CD8-positive, alpha-beta memory T cell (primary cell): Measurements from ENCODE around the gene MAGI1. TPM values are rescaled to one million over a fixed set of nuclear protein-coding genes. Genes with fewer than 3 reads are reported as not detected.

Experiments used
- CTCF ChIA-PET: fragments of 350-600 bp; sonication (Branson Sonifier 250); formaldehyde crosslinking; loops from one replicate; lab custom pipeline; 2021; ENCODE audit warnings: antibody characterized with exemption; lab: Charles Lee
- POLR2A ChIA-PET: fragments of 350-600 bp; sonication (Branson Sonifier 250); formaldehyde crosslinking; loops from one replicate; lab custom pipeline; 2021; ENCODE audit warnings: antibody characterized with exemption; lab: Charles Lee
- DNase-seq, 5 donors: peaks; one replicate each; pipeline versions ENCODE4 v3.0.0 to v3.0.0-alpha.2; 2020 to 2022; ENCODE audit warnings: mixed read lengths in 1 of 5
- H3K27ac ChIP-seq: one replicate; pipeline ENCODE4 v1.7.0; 2013; ENCODE audit warnings: low read depth, mild to moderate bottlenecking, low read length, moderate library complexity
- H3K27me3 ChIP-seq: 2 replicates; pipeline ENCODE4 v1.7.0; 2013; ENCODE audit warnings: low read length, mild to moderate bottlenecking; ENCODE audit not compliant: insufficient read depth, poor library complexity, severe bottlenecking
- H3K36me3 ChIP-seq: 2 replicates; pipeline ENCODE4 v1.7.0; 2013; ENCODE audit warnings: mild to moderate bottlenecking, low read length, moderate library complexity; ENCODE audit not compliant: insufficient read depth
- H3K4me1 ChIP-seq: 2 replicates; pipeline ENCODE4 v1.7.0; 2013; ENCODE audit warnings: mild to moderate bottlenecking, low read length, moderate library complexity; ENCODE audit not compliant: insufficient read depth
- H3K4me3 ChIP-seq: 2 replicates; pipeline ENCODE4 v1.7.0; 2013; ENCODE audit warnings: mild to moderate bottlenecking, low read length
- H3K9me3 ChIP-seq: 2 replicates; pipeline ENCODE4 v1.7.0; 2013; ENCODE audit warnings: mild to moderate bottlenecking, low read length
- H3K27ac Mint-ChIP-seq, 8 donors: one replicate each; pipeline ENCODE4 v1.8.0; 2020 to 2021; ENCODE audit warnings: mixed read lengths in 8 of 8, mild to moderate bottlenecking in 6 of 8, inconsistent platforms in 3 of 8, moderate library complexity in 3 of 8
- H3K27me3 Mint-ChIP-seq, 2 donors: one replicate each; pipeline ENCODE4 v1.8.0; 2020 to 2021; ENCODE audit warnings: mixed read lengths in 2 of 2, mild to moderate bottlenecking in 1 of 2, moderate library complexity in 1 of 2
- H3K36me3 Mint-ChIP-seq, 3 donors: one replicate each; pipeline ENCODE4 v1.8.0; 2020 to 2021; ENCODE audit warnings: mixed read lengths in 3 of 3, inconsistent platforms in 1 of 3, mild to moderate bottlenecking in 1 of 3
- H3K4me1 Mint-ChIP-seq, 3 donors: one replicate each; pipeline ENCODE4 v1.8.0; 2020 to 2021; ENCODE audit warnings: mixed read lengths in 3 of 3, inconsistent platforms in 1 of 3, mild to moderate bottlenecking in 1 of 3
- H3K4me3 Mint-ChIP-seq, 7 donors: one replicate each; pipeline ENCODE4 v1.8.0; 2020 to 2021; ENCODE audit warnings: mixed read lengths in 7 of 7, mild to moderate bottlenecking in 6 of 7, moderate library complexity in 4 of 7, inconsistent platforms in 2 of 7
- H3K9me3 Mint-ChIP-seq, 5 donors: one replicate each; pipeline ENCODE4 v1.8.0; 2020 to 2022; ENCODE audit warnings: mixed read lengths in 5 of 5, mild to moderate bottlenecking in 3 of 5, moderate library complexity in 2 of 5, inconsistent platforms in 1 of 5
- polyA plus RNA-seq: library from polyadenylated mRNA; unstranded; fragments of 300-500 nt; fragmentation: Illumina TruSeq; gene quantifications from one replicate; pipeline ENCODE4 v1.2.3, GENCODE V29; 2021
- total RNA-seq, 2 experiments: library from RNA; stranded (reverse); gene quantifications; one replicate each; pipeline ENCODE4 v1.2.3, GENCODE V29; 2021

MAGI1 gene
- total and polyA plus RNA-seq, 3 experiments from 2014 or later, result 0.15 to 0.42 TPM; not detected in 1

DNA sequence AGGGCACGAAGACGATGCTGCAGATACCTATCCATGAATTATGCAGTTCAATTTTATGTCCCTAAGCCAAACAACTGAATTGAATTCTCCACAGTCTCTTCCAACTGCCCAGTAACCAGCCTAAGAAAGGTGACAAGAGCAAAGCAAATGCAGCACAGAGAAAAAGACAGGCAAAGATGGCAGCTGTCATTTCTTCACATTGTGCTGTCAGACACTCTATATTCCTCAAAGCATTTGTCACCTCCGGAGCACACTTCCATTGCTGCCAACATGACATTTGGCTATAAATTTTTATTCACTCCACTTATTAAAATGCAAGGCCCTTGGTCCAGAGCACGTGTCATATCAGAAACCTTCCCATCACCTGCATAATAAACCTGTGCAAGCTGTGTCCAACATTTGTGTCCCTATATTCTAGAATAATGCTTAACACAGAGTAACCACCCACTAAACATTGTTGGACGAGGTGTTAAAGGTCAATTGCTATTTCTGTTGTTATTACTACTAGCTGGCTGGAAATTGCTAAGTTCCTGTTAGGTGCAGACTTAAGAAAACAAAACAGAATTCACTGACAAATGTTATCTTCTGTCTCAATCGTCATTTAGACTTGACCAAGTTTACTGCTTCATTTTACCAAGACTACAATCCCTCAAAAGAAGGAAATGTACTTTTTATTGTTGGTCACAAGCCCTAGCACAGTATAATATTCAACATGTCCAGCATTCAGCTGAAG lies 89.7 kb downstream of the MAGI1 start:
- Histone ChIP-seq H3K36me3 (no peaks in the 10 kb centered on the region), H3K4me3 (no peak overlapping the region), H3K27me3 (no peaks in the 10 kb centered on the region), H3K27ac (no peak overlapping the region), H3K4me1 (no peaks in the 10 kb centered on the region), H3K9me3 (no peaks in the 10 kb centered on the region)
- POLR2A ChIA-PET, result no interaction called here
- peaks cover 2 to 5% of the 10 kb centered on the region in 2 donors for H3K27me3 Mint-ChIP-seq
- CTCF ChIA-PET, result no interaction called here
- DNase-seq, result no peak
- H3K4me1 Mint-ChIP-seq, result no peaks in the 10 kb centered on the region
- H3K36me3 Mint-ChIP-seq, result no peaks in the 10 kb centered on the region
- H3K4me3 Mint-ChIP-seq, result no peak overlapping the region
- no peak overlapping the region for H3K27ac Mint-ChIP-seq
- peaks cover 0 to 5% (median 2%) of the 10 kb centered on the region in 5 donors for H3K9me3 Mint-ChIP-seq

GRCh38 chr3:65946438-65946837 lies 92.3 kb downstream of the MAGI1 start:
- Histone ChIP-seq H3K4me1 (no peaks in the 10 kb centered on the region), H3K4me3 (no peak overlapping the region), H3K27ac (no peak overlapping the region), H3K36me3 (no peaks in the 10 kb centered on the region), H3K9me3 (no peaks in the 10 kb centered on the region), H3K27me3 (no peaks in the 10 kb centered on the region)
- no peaks in the 10 kb centered on the region for H3K4me1 Mint-ChIP-seq
- ChIA-PET CTCF (no interaction called here), POLR2A (no interaction called here)
- no peaks in the 10 kb centered on the region for H3K36me3 Mint-ChIP-seq
- no peak for DNase-seq
- H3K27me3 Mint-ChIP-seq, result peaks cover 2 to 5% of the 10 kb centered on the region in 2 donors
- H3K4me3 Mint-ChIP-seq, result no peak overlapping the region
- peaks cover 0 to 5% (median 0%) of the 10 kb centered on the region in 5 donors for H3K9me3 Mint-ChIP-seq
- H3K27ac Mint-ChIP-seq, result no peak overlapping the region

DNA sequence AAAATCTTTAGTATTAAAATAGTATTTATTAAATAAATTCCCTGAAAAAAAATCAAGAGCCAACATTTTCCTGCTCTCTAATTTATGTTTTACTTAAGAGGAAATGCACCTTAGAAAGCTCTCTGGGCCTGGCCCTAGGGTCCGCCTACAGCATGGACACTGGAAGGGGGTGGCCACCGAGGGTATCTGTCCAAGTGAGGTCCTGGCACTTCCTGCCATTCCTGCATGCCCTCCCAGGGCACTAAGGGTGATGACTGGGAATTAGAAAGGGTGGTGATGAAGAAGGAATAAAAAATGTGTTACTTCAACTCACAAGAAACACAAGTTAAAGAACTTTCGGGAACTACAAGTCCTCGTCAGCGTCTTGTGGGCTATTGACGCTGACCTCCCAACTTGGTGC lies 92.8 kb downstream of the MAGI1 start:
- no peak for DNase-seq
- Mint-ChIP-seq H3K36me3 (no peaks in the 10 kb centered on the region), H3K4me1 (no peaks in the 10 kb centered on the region), H3K4me3 (no peak overlapping the region), H3K27ac (no peak overlapping the region), H3K27me3 (peaks cover 2 to 5% of the 10 kb centered on the region in 2 donors), H3K9me3 (peaks cover 0 to 5% (median 0%) of the 10 kb centered on the region in 5 donors)
- Histone ChIP-seq H3K9me3 (no peaks in the 10 kb centered on the region), H3K4me3 (no peak overlapping the region), H3K27ac (no peak overlapping the region), H3K4me1 (no peaks in the 10 kb centered on the region), H3K36me3 (no peaks in the 10 kb centered on the region), H3K27me3 (no peaks in the 10 kb centered on the region)
- POLR2A ChIA-PET, result no interaction called here
- CTCF ChIA-PET, result no interaction called here

- ChIA-PET CTCF (no interaction called here), POLR2A (no interaction called here)
- Mint-ChIP-seq H3K27me3 (peaks cover 2% of the 10 kb centered on the region in 2 donors), H3K36me3 (no peaks in the 10 kb centered on the region), H3K4me1 (no peaks in the 10 kb centered on the region), H3K4me3 (no peak overlapping the region), H3K9me3 (peaks cover 0 to 4% (median 0%) of the 10 kb centered on the region in 5 donors), H3K27ac (no peak overlapping the region)
- Histone ChIP-seq H3K36me3 (no peaks in the 10 kb centered on the region), H3K27ac (no peak overlapping the region), H3K27me3 (no peaks in the 10 kb centered on the region), H3K9me3 (no peaks in the 10 kb centered on the region), H3K4me1 (no peaks in the 10 kb centered on the region), H3K4me3 (no peak overlapping the region)
- no peak for DNase-seq
These were observed 93.2 kb downstream of the MAGI1 start for GRCh38 chr3:65945480-65945879.

GRCh38 chr3:65944252-65944651 lies 94.5 kb downstream of the MAGI1 start:
- ChIA-PET CTCF (no interaction called here), POLR2A (no interaction called here)
- Histone ChIP-seq H3K27ac (no peak overlapping the region), H3K36me3 (no peaks in the 10 kb centered on the region), H3K4me3 (no peak overlapping the region), H3K27me3 (no peaks in the 10 kb centered on the region), H3K9me3 (no peaks in the 10 kb centered on the region), H3K4me1 (no peaks in the 10 kb centered on the region)
- Mint-ChIP-seq H3K9me3 (peaks cover 0 to 4% (median 0%) of the 10 kb centered on the region in 5 donors), H3K36me3 (no peaks in the 10 kb centered on the region), H3K27me3 (no peaks in the 10 kb centered on the region), H3K27ac (no peak overlapping the region), H3K4me1 (no peaks in the 10 kb centered on the region), H3K4me3 (no peak overlapping the region)
- DNase-seq, result no peak

DNA sequence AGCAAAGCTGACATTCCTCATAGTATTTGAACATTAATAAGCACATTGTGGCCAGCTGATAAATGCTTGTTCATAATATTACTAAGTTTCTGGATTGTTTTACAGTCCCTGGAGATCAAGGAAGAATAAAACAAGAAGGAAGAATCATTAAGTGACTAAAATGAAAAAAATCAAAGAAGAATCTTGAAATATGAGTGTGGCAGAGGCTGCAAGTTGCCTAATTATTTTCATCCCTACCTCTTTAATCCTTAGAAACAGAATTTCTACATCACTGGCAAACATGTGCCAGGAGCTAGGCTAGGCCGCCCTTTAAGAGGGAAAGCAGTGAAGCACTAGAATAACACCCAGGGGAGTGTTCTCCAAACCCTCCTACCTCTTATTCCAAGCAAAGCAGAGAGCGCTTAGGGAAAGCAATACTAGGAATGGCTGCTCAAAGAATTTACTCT lies 98.9 kb downstream of the MAGI1 start:
- H3K4me1 Mint-ChIP-seq, result no peaks in the 10 kb centered on the region
- Histone ChIP-seq H3K9me3 (no peaks in the 10 kb centered on the region), H3K4me1 (no peaks in the 10 kb centered on the region), H3K4me3 (no peak overlapping the region), H3K27ac (no peak overlapping the region), H3K36me3 (no peaks in the 10 kb centered on the region), H3K27me3 (no peaks in the 10 kb centered on the region)
- H3K9me3 Mint-ChIP-seq, result peaks cover 0 to 4% (median 0%) of the 10 kb centered on the region in 5 donors
- no peaks in the 10 kb centered on the region for H3K36me3 Mint-ChIP-seq
- H3K27me3 Mint-ChIP-seq, result peaks cover 0 to 1% of the 10 kb centered on the region in 2 donors
- POLR2A ChIA-PET, result no interaction called here
- CTCF ChIA-PET, result no interaction called here
- H3K4me3 Mint-ChIP-seq, result no peak overlapping the region
- no peak overlapping the region for H3K27ac Mint-ChIP-seq
- DNase-seq, result no peak

GRCh38 chr3:65939184-65939583 lies 99.5 kb downstream of the MAGI1 start:
- POLR2A ChIA-PET, result no interaction called here
- DNase-seq, result no peak
- Mint-ChIP-seq H3K4me1 (no peaks in the 10 kb centered on the region), H3K27me3 (peaks cover 0 to 1% of the 10 kb centered on the region in 2 donors), H3K27ac (no peak overlapping the region), H3K4me3 (no peak overlapping the region), H3K36me3 (no peaks in the 10 kb centered on the region), H3K9me3 (peaks cover 0 to 3% (median 0%) of the 10 kb centered on the region in 5 donors)
- Histone ChIP-seq H3K27me3 (no peaks in the 10 kb centered on the region), H3K9me3 (no peaks in the 10 kb centered on the region), H3K36me3 (no peaks in the 10 kb centered on the region), H3K4me3 (no peak overlapping the region), H3K27ac (no peak overlapping the region), H3K4me1 (no peaks in the 10 kb centered on the region)
- CTCF ChIA-PET, result no interaction called here

DNA sequence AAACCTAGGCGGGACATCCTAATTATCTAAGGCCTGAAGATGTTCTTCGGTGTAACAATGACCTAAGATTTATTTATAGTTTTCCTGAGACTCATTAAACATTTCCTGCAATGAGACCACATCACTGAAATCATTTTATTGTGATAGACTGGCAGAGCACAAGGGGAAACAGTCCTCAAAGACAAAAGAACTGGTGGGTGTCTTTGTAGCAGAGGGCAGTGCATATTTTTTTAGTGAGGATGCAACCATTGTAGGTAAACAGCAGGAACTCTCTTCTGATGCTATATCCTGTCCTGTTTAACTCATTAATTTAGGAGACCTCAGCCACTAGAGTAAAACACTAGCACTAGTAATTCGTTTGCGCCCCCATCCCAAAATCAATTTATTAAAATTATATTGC lies 100.0 kb downstream of the MAGI1 start:
- H3K9me3 Mint-ChIP-seq, result peaks cover 0 to 3% (median 0%) of the 10 kb centered on the region in 5 donors
- no peaks in the 10 kb centered on the region for H3K4me1 Mint-ChIP-seq
- no peak overlapping the region for H3K4me3 ChIP-seq
- H3K27me3 Mint-ChIP-seq, result peaks cover 0 to 1% of the 10 kb centered on the region in 2 donors
- no peaks in the 10 kb centered on the region for H3K36me3 Mint-ChIP-seq
- H3K27ac Mint-ChIP-seq, result no peak overlapping the region
- ChIA-PET POLR2A (no interaction called here), CTCF (no interaction called here)
- no peaks in the 10 kb centered on the region for H3K27me3 ChIP-seq
- no peaks in the 10 kb centered on the region for H3K36me3 ChIP-seq
- no peak for DNase-seq
- no peak overlapping the region for H3K4me3 Mint-ChIP-seq
- H3K9me3 ChIP-seq, result no peaks in the 10 kb centered on the region
- no peaks in the 10 kb centered on the region for H3K4me1 ChIP-seq
- no peak overlapping the region for H3K27ac ChIP-seq
